Vagina (tissue), 2 donors: ENCODE data around the gene MDC1. TPM values are rescaled to one million over a fixed set of nuclear protein-coding genes. Genes with fewer than 3 reads are reported as not detected.

Source experiments
- DNase-seq, 2 donors: peaks; one replicate each; pipeline ENCODE4 v3.0.0-alpha.2; 2017; ENCODE audit errors: extremely low spot score in 2 of 2
- H3K27ac ChIP-seq: fragments of 200-600 bp; sonication (generic); one replicate; pipeline ENCODE4 v1.5.1; 2019
- H3K27me3 ChIP-seq: fragments of 200-600 bp; sonication (generic); one replicate; pipeline ENCODE4 v1.5.1; 2019
- H3K36me3 ChIP-seq, 2 donors: fragments of 200-600 bp; sonication (generic); one replicate each; pipeline ENCODE4 v1.5.1; 2017 to 2019
- H3K4me1 ChIP-seq: fragments of 200-600 bp; sonication (generic); one replicate; pipeline ENCODE4 v1.5.1; 2019
- H3K4me3 ChIP-seq, 2 donors: fragments of 200-600 bp; sonication (generic); 1 replicate in 1 of 2; 2 replicates in 1 of 2; pipeline ENCODE4 v1.5.1; 2016 to 2019
- H3K9me3 ChIP-seq: fragments of 200-600 bp; sonication (generic); one replicate; pipeline ENCODE4 v1.5.1; 2019
- POLR2A ChIP-seq, 2 donors: fragments of 450-650 bp; IDR thresholded peaks; one replicate each; pipeline ENCODE4 v1.6.1; 2017; ENCODE audit warnings: antibody characterized with exemption in 2 of 2, mild to moderate bottlenecking in 2 of 2, moderate library complexity in 2 of 2
- POLR2AphosphoS5 ChIP-seq, 2 donors: sonication (generic); formaldehyde crosslinking; IDR thresholded peaks; one replicate each; pipeline ENCODE4 v1.9.0; 2017; ENCODE audit warnings: antibody characterized with exemption in 2 of 2, mild to moderate bottlenecking in 2 of 2, low read depth in 1 of 2; ENCODE audit not compliant: insufficient read depth in 1 of 2
- intact Hi-C: fragments of 100-400 bp; cut with DNase I; formaldehyde crosslinking; loops from one replicate; pipeline ENCODE4 v1.15.1; 2023
- total RNA-seq: library from RNA; depleted of rRNA; stranded (reverse); fragments of >200 nt; gene quantifications from one replicate; pipeline ENCODE4 v1.2.3, GENCODE V29; 2016
- TF ChIP-seq, protein P1 (sequence below), 3 experiments: fragments of 450-650 bp in 2 of 3; fragments of 200-600 bp in 1 of 3; sonication (generic) in 1 of 3; IDR thresholded peaks; one replicate each; pipeline ENCODE4 v1.5.1; 2017 to 2019; ENCODE audit warnings: antibody characterized with exemption in 3 of 3, mild to moderate bottlenecking in 2 of 3, moderate library complexity in 2 of 3

Gene MDC1
- total RNA-seq, 1 donor from 2014 or later = 12.3 TPM

- Histone ChIP-seq H3K27ac (no peak overlapping the region), H3K9me3 (no peaks in the 10 kb centered on the region), H3K4me3 (no peak overlapping the region), H3K4me1 (no peaks in the 10 kb centered on the region), H3K27me3 (no peaks in the 10 kb centered on the region), H3K36me3 (peaks cover 0 to 61% of the 10 kb centered on the region in 2 donors)
- DNase-seq = no peak
- TF ChIP-seq, protein P1, sequence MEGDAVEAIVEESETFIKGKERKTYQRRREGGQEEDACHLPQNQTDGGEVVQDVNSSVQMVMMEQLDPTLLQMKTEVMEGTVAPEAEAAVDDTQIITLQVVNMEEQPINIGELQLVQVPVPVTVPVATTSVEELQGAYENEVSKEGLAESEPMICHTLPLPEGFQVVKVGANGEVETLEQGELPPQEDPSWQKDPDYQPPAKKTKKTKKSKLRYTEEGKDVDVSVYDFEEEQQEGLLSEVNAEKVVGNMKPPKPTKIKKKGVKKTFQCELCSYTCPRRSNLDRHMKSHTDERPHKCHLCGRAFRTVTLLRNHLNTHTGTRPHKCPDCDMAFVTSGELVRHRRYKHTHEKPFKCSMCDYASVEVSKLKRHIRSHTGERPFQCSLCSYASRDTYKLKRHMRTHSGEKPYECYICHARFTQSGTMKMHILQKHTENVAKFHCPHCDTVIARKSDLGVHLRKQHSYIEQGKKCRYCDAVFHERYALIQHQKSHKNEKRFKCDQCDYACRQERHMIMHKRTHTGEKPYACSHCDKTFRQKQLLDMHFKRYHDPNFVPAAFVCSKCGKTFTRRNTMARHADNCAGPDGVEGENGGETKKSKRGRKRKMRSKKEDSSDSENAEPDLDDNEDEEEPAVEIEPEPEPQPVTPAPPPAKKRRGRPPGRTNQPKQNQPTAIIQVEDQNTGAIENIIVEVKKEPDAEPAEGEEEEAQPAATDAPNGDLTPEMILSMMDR (IDR thresholded peaks at IDR 0.05) = no peak
- TF ChIP-seq POLR2A (IDR thresholded peaks at IDR 0.05) (no peak), POLR2AphosphoS5 (IDR thresholded peaks at IDR 0.05; ENCODE audit: insufficient read depth in 1 of 2, low read depth in 1 of 2) (no peak)
- intact Hi-C loops = no loop called here
These were observed 7.8 kb downstream of the MDC1 start for GRCh38 chr6:30709101-30709868.

DNA sequence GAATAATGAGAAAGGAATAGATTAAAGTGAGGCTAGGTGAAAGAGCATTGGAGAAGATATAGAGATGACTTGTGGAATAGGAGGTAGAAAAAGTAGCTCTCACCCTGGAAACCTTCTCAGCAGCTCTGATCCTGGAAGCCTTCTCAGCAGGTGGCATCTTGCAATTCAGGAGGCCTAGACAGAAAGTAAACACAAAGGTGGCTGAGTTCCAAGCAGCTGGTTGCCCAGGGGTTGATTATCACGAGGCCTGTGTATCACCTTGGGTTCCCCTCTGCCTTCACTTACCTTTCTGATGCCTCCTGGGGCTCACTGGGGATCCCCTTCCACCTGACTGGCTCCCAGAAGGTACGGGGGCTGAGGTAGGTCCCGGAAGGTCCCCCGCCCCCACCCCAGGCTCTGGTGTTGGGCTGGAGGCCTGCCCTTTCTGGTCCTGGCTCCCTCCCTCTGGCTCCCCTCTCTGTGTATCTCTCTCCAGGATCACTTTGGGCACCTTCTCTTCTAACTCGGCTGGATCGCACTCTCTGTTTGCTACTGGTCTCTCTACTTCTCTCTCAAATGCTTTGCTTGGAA, 9.7 kb downstream of the MDC1 start:
- Histone ChIP-seq H3K4me1 (no peaks in the 10 kb centered on the region), H3K27me3 (no peaks in the 10 kb centered on the region), H3K36me3 (peaks cover 0 to 49% of the 10 kb centered on the region in 2 donors), H3K27ac (no peak overlapping the region), H3K4me3 (no peak overlapping the region), H3K9me3 (no peaks in the 10 kb centered on the region)
- TF ChIP-seq, protein P1 (IDR thresholded peaks at IDR 0.05) = no peak
- TF ChIP-seq POLR2A (IDR thresholded peaks at IDR 0.05) = no peak
- TF ChIP-seq POLR2AphosphoS5 (IDR thresholded peaks at IDR 0.05; ENCODE audit: insufficient read depth in 1 of 2, low read depth in 1 of 2) = no peak
- DNase-seq = no peak
- intact Hi-C loops = no loop called here

- Histone ChIP-seq H3K9me3 (no peaks in the 10 kb centered on the region), H3K4me3 (no peak overlapping the region), H3K36me3 (peaks cover 0 to 32% of the 10 kb centered on the region in 2 donors), H3K4me1 (no peaks in the 10 kb centered on the region), H3K27me3 (no peaks in the 10 kb centered on the region), H3K27ac (no peak overlapping the region)
- TF ChIP-seq POLR2A (IDR thresholded peaks at IDR 0.05) = no peak
- TF ChIP-seq, protein P1 (IDR thresholded peaks at IDR 0.05) = no peak
- DNase-seq = no peak
- intact Hi-C loops = no loop called here
These were observed 11.5 kb downstream of the MDC1 start for GRCh38 chr6:30705620-30706019.

GRCh38 chr6:30703821-30704220, 13.3 kb downstream of the MDC1 start:
- Histone ChIP-seq H3K4me1 (no peaks in the 10 kb centered on the region), H3K27me3 (no peaks in the 10 kb centered on the region), H3K4me3 (no peak overlapping the region), H3K27ac (no peak overlapping the region), H3K36me3 (peaks cover 0 to 25% of the 10 kb centered on the region in 2 donors), H3K9me3 (no peaks in the 10 kb centered on the region)
- intact Hi-C loops = no loop called here
- TF ChIP-seq POLR2AphosphoS5 (IDR thresholded peaks at IDR 0.05; ENCODE audit: insufficient read depth in 1 of 2, low read depth in 1 of 2) (no peak), POLR2A (IDR thresholded peaks at IDR 0.05) (no peak)
- TF ChIP-seq, protein P1 (IDR thresholded peaks at IDR 0.05) = no peak
- DNase-seq = no peak

DNA sequence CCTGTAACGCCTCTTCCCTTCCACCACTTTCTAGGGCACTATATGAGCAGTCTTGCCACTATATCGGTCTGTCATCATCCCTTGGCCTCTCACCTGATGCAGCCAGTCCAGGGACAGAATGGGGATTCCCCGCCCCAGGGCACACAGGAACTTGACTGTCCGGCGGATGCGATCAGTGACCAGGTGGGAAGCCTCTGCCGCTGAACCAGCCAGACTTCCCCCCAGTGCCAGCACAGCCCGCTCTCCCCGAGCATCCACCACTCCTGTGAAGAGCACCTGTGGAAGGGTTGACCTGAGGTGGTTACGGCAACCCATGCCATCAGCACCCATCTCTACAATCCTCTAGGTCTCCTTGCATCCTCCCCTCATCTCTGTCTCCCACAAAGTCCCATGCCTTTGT, 14.1 kb downstream of the MDC1 start:
- Histone ChIP-seq H3K4me1 (no peaks in the 10 kb centered on the region), H3K36me3 (peaks cover 0 to 23% of the 10 kb centered on the region in 2 donors), H3K9me3 (no peaks in the 10 kb centered on the region), H3K27me3 (no peaks in the 10 kb centered on the region), H3K4me3 (no peak overlapping the region), H3K27ac (no peak overlapping the region)
- TF ChIP-seq POLR2A (IDR thresholded peaks at IDR 0.05) (no peak), POLR2AphosphoS5 (IDR thresholded peaks at IDR 0.05; ENCODE audit: insufficient read depth in 1 of 2, low read depth in 1 of 2) (no peak)
- TF ChIP-seq, protein P1 (IDR thresholded peaks at IDR 0.05) = no peak
- intact Hi-C loops = no loop called here
- no peak for DNase-seq
